C4-2B (cell line): ENCODE results near the gene FSIP2.

Experiments used
- H3K27ac ChIP-seq: fragments of 450-650 bp; 2 replicates; pipeline ENCODE4 v1.5.1; 2017
- ZFX ChIP-seq: fragments of 450-650 bp; IDR thresholded peaks from 2 replicates; pipeline ENCODE4 v1.6.1; 2017
- TF ChIP-seq, protein P1 (sequence below): fragments of 450-650 bp; conservative IDR thresholded peaks from 2 replicates; pipeline ENCODE4 v1.5.1; 2017; ENCODE audit warnings: mild to moderate bottlenecking

Gene FSIP2

DNA sequence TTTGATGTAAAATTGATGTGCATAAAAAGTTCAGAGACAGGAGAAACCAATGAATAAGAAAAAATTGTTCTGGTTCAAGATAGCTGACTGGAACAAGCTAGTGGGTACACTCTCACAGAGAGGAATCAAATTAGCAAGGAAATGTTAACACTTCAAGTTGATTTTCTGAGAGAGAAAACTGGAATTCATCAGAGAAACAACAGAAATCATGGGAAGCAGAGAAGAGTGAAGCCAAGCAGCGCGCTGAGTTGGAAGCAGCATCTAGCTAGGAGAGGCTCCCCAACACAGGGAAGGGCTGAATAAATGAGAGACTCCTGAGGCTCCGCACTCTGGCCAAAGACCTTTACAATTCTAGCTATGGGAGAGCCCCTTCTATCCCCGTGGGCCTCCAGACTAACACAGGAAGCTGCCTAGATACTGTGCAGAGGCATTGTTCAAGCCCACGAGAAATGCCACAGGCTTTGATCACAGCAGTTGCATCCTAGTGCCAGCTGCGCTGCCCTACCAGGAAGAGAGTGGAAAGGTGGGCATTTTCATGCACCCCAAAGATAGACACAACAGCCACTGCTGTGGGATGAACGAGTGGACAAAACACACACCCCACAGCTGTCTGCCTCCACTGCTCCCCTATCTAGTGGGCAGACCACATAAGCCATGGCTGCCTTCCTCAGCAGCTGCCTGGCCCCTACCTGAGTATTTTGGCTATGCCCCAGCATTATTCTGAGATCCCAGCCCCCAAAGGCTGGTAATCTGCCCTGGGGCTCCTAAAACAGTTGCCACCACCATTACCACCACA, 136.7 kb downstream of the FSIP2 start:
- H3K27ac ChIP-seq = no peak overlapping the region
- TF ChIP-seq ZFX = no peak
- TF ChIP-seq, protein P1, sequence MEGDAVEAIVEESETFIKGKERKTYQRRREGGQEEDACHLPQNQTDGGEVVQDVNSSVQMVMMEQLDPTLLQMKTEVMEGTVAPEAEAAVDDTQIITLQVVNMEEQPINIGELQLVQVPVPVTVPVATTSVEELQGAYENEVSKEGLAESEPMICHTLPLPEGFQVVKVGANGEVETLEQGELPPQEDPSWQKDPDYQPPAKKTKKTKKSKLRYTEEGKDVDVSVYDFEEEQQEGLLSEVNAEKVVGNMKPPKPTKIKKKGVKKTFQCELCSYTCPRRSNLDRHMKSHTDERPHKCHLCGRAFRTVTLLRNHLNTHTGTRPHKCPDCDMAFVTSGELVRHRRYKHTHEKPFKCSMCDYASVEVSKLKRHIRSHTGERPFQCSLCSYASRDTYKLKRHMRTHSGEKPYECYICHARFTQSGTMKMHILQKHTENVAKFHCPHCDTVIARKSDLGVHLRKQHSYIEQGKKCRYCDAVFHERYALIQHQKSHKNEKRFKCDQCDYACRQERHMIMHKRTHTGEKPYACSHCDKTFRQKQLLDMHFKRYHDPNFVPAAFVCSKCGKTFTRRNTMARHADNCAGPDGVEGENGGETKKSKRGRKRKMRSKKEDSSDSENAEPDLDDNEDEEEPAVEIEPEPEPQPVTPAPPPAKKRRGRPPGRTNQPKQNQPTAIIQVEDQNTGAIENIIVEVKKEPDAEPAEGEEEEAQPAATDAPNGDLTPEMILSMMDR = no peak

DNA sequence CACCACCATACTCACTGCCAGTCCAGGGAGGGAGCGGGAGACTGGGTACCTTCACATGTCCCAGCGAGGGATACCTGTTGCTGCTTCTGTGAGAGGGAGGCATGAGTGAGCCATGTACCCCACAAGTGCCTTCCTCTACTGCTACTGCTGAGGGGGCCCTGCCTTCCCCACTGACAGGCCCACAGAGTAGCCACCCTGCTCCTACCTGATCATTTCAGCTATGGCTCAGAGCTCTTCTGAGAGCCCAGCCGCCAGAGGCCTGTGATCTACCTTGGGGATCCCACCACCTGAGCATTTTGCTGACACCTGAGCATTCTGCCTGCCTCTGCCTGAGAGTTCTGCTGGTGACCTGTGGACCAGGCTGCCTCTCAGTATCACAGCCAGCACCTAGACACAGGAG, 137.6 kb downstream of the FSIP2 start:
- H3K27ac ChIP-seq = no peak overlapping the region
- TF ChIP-seq, protein P1 = no peak
- no peak for TF ChIP-seq ZFX

DNA sequence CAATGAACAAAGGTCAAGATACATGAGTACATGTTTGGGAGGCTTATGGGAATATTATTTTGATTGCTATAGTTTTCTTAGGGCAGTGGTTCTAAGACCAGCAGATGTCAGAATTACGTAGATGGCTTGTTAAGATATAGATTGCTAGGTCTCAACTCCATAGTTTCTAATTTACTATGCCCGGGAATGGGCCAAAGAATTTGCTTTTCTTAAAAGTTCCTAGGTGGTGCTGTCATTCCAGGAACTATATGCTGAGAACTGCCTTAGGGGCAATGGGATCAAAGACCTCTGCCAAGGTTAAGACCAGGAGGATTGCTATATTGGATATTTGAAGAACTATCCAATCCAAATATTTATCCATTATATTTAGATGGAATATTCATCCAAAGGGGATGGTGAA, 141.8 kb downstream of the FSIP2 start:
- no peak overlapping the region for H3K27ac ChIP-seq
- no peak for TF ChIP-seq ZFX
- TF ChIP-seq, protein P1 = no peak
